ENCODE measurements around the gene SHKBP1. TPM values are rescaled to one million over a fixed set of nuclear protein-coding genes. Genes with fewer than 3 reads are reported as not detected.
"Not testable (repeated sequence)": the region's sequence is repeated elsewhere in the genome, so short reads cannot be mapped to it uniquely, and the experiment has no call there.

The SHKBP1 gene, protein sequence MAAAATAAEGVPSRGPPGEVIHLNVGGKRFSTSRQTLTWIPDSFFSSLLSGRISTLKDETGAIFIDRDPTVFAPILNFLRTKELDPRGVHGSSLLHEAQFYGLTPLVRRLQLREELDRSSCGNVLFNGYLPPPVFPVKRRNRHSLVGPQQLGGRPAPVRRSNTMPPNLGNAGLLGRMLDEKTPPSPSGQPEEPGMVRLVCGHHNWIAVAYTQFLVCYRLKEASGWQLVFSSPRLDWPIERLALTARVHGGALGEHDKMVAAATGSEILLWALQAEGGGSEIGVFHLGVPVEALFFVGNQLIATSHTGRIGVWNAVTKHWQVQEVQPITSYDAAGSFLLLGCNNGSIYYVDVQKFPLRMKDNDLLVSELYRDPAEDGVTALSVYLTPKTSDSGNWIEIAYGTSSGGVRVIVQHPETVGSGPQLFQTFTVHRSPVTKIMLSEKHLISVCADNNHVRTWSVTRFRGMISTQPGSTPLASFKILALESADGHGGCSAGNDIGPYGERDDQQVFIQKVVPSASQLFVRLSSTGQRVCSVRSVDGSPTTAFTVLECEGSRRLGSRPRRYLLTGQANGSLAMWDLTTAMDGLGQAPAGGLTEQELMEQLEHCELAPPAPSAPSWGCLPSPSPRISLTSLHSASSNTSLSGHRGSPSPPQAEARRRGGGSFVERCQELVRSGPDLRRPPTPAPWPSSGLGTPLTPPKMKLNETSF
- polyA plus RNA-seq (ENCODE audit: insufficient read length) = 48.2 TPM
- long read RNA-seq, donor 1, transcript SHKBP1-201 (18 exons, 2,363 nt) = major isoform, 6 of 11 reads
- long read RNA-seq, donor 1, partial matches to known transcripts = 0 of 11 reads
- long read RNA-seq, donor 1, other reads (novel, unspliced or antisense) = 0 of 11 reads
- long read RNA-seq, donor 2, transcript SHKBP1-201 (18 exons, 2,363 nt) = major isoform, 5 of 5 reads
- long read RNA-seq, donor 2, partial matches to known transcripts = 0 of 5 reads
- long read RNA-seq, donor 2, other reads (novel, unspliced or antisense) = 0 of 5 reads
- long read RNA-seq, donor 3, partial matches to known transcripts = 0 of 6 reads
- long read RNA-seq, donor 3, other reads (novel, unspliced or antisense) = 0 of 6 reads
- long read RNA-seq, donor 4, partial matches to known transcripts = 0 of 2 reads
- long read RNA-seq, donor 4, other reads (novel, unspliced or antisense) = 0 of 2 reads
- long read RNA-seq, donor 5, transcript SHKBP1-201 (18 exons, 2,363 nt) = major isoform, 14 of 19 reads
- long read RNA-seq, donor 5, partial matches to known transcripts = 0 of 19 reads
- long read RNA-seq, donor 5, other reads (novel, unspliced or antisense) = 0 of 19 reads
- long read RNA-seq, donor 6, transcript SHKBP1-201 (18 exons, 2,363 nt) = major isoform, 7 of 7 reads
- long read RNA-seq, donor 6, partial matches to known transcripts = 0 of 7 reads
- long read RNA-seq, donor 6, other reads (novel, unspliced or antisense) = 0 of 7 reads
- long read RNA-seq, donor 7, transcript SHKBP1-201 (18 exons, 2,363 nt) = major isoform, 11 of 14 reads
- long read RNA-seq, donor 7, partial matches to known transcripts = 0 of 14 reads
- long read RNA-seq, donor 7, other reads (novel, unspliced or antisense) = 0 of 14 reads
- long read RNA-seq, donor 8, partial matches to known transcripts = 0 of 3 reads
- long read RNA-seq, donor 8, other reads (novel, unspliced or antisense) = 0 of 3 reads

DNA sequence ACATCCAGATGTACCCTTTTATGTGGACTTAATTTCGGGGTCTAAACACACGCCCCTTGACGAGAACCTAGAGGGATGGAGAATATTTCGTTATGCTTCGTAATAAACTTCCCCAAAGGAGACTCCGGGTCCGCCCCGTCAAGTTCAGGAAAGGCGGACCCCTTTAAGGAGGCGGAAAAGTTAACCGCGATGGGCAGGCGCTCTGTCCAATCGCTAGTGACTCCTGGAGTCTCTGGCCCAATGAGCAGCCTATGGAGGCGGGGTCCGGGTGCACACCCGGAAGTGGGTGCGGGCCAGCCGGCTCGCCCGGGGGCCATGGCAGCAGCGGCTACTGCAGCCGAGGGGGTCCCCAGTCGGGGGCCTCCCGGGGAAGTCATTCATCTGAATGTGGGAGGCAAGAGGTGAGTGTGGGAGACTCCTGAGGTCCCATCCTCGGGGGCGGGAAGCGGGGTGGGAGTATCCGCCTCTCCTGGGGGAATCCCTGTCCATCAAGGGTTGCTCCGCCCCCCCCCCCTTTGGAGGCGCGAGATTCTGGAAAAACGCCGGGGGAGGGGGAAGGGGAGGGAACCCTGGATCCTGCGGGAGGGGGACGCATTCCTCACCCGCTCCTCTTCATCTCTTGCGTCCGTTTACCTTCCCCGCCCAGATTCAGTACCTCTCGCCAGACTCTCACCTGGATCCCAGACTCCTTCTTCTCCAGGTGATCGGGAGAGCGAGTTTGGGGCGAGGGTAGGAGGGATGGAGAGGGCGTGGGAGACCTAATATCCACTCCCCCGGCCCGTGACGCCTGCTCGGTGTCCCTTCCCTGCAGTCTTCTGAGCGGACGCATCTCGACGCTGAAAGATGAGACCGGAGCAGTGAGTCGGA is at the start of gene SHKBP1:
SHKBP1 (plus strand) TSS at position 289 of the 867 bp plus-strand sequence; CDS start at position 316, 27 bp downstream.
- DNase-seq = peak; percentile 96

DNA sequence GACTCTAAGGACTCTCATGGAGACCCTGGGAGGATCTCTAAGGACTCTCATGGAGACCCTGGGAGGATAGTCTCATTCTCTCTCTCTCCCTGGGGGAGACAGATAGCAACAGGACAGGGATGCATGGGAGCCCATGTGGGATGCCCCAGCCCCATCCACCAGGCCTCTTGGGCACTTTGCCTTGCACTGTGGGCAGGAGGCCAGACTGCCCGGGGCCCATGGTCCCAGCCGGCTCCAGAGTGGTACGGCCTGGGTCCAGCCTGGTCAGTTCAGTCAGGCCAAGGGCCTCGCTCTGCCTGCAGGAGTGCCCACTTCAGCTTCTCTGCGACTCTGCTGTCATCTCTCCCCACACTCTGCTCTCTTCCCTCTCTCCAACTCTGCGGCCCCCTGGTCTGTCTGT is 48.6 kb upstream of the SHKBP1 start:
- no peak for DNase-seq

DNA sequence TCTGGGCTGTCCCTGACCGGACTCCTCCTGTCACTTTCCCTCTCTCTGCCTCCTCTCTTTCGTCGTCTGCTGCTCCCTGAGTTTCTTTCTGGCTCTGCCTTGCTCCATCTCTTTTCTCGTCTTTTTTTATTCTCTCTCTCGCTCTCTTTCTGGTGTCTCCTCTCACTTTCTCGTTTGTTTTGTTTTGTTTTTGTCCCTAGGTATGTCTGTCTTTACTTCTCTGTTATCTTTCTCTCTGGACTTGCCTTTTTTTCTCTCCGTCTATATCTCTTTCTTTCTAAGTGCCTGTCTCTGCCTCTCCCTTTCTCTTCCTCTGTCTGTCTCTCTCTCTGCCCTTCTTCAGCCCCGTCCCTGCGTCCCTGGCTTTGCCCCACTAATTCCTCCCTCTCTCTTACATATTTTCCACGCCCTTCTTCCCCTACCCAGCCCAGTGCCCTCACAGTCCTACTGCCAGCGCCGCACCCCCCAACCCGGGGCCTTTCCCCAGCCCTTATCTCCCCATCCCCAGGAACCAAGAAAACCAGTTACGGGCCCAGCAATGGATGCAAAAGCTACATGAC is 48.1 kb upstream of the SHKBP1 start:
- no peak for DNase-seq

DNA sequence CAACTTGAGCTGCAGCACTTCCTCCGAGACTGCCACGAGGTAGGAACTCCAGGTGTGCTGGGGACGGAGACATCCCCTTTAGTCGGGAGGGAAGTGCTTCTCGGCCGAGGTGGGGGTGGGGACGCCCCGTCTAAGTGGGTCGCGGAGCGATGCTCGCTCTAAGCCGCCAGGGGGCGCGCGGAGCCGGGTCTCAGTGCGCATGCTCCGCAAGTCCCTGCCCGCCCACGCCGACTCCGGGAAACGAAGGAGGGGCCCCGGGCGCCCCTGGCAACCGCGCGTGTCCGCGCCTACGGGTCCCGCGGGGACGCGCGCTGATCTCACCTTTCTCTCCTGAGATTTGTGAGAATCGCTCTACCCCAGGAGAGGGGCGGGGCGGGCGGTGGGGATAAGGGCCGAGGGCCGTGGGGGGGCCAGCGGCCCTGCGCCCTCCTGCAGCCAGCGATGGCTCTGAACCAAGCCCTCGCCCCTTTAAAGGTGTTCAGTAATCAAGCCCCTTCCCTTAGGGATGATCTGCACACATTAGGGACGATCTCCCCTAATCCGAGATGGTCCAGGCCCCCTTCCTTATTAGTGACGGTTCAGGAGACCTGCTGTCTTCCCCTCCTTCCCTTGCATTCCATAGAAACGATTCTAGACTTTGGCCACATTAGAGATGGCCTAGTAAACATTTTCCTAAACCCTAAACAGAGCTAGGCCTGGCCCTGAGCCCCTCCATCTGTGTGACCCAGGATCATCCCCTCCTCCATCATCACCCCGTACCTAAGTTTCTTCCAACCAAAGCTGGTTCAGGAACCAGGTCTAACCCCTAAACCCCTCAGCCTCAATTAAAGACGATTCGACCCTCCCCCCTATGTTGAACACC is 47.3 kb upstream of the SHKBP1 start:
- DNase-seq = peak; percentile 80

DNA sequence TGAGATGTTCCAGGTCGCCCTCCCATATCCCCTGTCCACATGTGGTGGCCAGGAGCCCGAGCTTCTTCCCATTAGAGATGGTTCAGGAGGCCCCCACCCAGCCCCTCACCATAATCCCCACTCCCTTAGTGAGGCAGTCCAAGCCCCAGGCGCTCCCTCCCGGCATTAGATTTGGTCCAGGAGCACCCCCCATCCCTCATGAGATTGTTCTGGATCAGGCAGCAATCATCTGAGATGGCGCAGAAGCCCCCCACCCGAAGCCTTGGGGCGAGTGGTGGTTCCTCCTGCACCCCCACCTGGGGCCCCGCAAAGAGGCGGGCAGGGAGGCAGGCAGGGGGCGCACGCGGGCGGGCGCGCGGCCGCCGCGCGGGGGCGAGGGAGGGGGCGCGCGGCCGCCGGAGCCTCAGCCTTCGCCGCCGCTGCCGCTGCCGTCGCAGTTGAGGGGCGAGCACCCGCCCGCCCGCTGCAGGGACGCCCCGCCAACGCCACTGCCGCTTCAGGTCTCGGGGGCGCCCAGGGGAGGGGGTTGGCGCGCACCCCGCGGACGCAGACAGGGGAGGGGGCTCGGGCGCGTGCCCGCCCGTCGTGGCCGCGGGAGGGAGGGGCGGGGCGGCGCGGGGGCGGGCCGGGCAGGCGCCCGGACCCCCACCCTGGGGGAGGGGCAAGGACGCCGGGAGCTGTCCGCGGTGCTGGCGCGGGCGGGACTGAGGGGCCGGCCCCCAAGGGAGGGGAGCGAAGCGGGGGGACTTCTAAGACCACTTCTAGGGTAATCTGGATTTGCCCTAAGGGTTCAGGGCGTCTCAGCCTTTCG is 46.4 kb upstream of the SHKBP1 start:
- DNase-seq = no peak

DNA sequence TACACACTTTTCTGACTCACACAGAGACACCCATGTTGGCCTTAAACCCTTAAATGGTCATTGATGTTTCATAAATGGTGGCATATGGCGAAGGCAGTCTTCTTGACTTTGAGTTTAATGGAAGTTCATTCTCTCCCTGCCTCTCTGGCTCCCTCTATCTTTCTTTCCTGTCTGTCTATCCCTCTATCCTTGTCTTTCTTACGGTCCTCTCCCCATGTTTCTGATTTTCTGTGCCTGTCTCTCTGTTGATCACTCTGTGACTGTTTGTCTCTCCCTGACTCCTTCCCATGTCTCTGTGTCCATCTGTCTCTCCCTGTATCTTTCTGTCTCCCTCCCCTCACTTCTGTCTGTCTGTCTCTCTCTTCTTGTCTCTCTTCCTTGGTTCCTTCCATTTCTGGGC is 43.2 kb upstream of the SHKBP1 start:
- no peak for DNase-seq

DNA sequence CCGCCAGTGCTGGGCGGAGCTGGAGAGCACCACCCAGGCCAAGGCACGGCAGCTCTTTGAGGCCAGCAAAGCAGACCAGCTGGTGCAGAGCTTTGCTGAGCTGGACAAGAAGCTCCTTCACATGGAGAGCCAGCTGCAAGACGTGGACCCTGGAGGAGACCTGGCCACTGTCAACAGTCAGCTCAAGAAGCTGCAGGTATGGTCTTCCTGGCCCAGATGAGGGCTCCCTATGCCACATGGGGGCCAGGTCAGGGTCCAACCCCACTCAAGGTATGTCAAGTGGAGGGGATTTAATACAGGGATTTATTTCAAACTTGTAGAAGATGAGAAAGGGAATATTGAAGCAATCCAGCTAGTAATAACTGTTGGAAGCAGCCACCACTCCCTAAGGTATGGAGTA is 42.5 kb upstream of the SHKBP1 start:
- no peak for DNase-seq

DNA sequence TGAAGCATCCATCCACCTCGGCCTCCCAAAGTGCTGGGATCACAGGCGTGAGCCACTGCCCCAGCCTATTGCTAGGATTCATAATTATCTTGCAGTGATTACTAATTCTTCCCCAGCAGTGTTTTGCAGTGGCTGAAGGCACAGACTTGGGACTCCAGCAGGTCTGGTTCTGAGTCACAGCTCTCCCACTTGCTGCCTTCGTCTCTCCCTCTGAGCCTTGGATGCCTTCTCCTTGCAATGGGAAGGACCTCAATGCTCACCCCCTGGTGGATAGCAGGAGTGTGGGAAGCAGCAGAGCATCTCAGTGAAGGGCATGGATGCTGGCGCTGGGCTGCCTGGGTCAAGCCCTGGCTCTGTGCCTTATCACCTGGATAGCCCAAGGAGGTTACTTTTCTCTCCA is 37.6 kb upstream of the SHKBP1 start:
- no peak for DNase-seq

DNA sequence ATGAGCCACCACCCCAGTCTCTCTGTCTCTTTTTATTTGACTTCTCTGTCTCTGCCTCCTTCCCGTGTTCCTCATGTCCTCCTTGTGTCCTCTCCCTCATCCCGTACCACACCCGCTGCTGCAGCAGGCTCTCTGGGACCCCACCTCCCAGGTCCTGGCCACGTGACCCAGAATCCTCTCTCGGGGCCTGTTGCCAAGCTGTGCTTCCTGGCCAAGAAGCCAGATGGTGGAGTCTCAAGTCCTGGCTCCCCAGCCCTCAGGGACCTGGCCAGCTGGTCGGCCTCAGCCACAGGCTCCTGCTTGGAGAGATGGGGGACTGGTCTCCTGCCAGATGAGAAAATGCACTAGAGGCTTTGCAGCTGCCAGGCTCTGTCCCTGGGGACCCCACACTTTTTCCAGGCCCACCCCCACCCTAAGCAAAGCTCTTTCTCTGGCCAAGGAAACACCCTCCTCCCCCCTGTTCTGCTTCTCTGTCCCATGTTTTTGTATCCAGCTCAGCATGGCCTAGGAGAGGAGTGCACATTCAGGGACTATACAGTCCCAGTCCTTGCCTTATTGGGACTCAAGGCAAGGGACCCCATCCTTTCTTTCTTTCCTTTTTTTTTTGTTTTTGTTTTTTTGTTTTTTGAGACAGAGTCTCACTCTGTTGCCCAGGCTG is 34.3 kb upstream of the SHKBP1 start:
- DNase-seq = peak; percentile 56

DNA sequence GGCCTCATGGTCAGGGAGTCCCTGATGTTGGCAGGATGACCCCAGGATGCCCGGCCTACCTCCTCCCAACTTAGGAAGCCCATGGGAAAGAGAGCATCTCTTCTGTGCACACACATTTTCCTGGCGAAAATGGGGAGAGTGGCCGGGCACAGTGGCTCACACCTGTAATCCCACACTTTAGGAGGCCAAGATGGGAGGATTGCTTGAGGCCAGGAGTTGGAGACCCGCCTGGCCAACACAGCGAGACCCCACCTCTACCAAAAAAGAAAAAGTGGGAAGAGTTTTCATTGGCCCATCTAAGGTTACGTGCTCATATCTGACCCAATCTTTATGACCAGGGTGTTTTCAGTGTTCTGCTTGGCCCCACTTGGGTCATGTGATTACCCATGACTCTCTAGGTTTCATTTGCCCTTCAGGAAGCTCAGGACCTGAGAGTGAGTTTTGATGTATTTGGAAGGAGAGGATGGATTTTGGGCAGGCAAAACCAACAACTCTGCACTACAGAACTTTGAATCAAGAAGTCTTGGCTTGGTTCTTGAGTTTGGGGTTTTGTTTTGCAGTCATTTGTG is 33.6 kb upstream of the SHKBP1 start:
- DNase-seq = no peak

DNA sequence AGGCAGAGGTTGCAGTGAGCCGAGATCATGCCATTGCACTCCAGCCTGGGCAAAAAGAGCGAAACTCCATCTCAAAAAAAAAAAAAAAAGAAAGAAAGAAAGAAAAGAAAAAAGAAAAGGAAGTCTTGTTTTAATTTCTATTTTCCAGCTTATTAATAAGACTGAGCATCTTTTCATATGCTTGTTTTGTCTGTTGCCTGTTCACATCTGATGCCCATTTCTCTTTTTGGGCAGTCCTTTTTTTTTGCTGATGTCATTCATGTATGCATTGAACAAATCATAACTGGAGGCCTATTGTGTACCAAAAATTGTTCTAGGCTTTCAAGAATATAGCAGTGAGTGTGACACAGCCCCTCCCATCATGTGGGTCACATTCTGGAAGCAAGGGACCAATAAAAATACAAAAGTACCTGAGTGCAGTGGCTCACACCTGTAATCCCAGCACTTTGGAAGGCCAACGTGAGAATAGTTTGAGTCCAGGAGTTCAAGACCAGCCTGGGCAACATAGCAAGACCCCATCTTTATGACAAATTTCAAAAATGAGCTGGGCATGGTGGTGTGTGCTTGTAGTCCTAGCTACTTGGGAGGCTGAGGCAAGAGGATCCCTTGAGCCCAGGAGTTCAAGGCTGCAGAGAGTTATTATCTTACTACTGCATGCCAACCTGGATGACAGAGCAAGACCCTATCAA is 30.4 kb upstream of the SHKBP1 start:
- DNase-seq = not testable (repeated sequence)

DNA sequence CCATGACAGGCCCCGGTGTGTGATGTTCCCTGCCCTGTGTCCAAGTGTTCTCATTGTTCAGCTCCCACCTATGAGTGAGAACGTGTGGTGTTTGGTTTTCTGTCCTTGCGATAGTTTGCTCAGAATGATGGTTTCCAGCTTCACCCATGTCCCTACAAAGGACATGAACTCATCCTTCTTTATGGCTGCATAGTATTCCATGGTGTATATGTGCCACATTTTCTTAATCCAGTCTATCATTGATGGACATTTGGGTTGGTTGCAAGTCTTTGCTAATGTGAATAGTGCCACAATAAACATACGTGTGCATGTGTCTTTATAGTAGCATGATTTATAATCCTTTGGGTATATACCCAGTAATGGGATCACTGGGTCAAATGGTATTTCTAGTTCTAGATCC is 29.5 kb upstream of the SHKBP1 start:
- not testable (repeated sequence) for DNase-seq

DNA sequence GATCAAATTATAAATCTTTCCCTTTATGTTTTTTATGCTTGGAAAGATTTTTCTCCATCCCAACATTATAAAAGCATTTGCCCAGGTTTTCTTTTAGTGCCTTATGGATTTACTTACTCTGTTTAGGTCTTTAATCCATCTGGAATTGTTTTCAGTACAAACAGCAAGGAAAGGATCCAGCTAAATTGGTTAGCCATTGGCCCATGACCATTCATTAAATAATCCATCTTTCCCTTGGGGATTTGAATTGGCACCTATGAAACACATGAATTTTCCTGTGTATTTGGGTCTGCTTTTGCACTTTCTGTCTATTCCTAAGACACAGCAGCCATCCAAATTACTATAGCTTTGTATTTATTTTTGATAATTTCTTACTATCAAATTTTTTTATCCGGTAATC is 28.8 kb upstream of the SHKBP1 start:
- DNase-seq = no peak

DNA sequence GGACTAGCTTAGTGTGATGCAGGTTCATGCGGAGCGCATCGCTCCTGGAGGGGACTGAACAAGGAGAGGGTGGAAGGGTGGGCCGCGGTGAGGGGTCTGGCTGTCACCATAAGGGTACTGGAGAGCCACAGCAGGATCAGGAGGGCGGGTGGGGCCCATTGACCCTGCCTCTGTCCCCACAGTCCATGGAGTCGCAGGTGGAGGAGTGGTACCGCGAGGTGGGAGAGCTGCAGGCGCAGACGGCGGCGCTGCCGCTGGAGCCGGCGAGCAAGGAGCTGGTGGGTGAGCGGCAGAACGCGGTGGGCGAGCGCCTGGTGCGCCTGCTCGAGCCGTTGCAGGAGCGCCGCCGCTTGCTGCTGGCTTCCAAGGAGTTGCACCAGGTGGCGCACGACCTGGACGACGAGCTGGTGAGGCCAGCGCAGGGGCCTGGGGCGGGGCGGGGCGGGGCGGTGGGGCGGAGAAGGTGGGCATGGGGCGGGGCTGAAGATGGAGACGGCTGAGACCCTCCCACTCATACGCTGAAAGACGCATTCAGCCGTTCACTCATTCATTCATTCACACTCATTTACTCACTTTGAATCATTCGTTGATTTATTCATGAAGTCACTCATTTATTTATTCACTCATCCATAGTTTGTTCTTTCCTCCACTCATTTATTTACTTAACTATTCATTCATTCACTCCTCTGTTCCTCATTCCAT is 27.5 kb upstream of the SHKBP1 start:
- peak; percentile 66 for DNase-seq

DNA sequence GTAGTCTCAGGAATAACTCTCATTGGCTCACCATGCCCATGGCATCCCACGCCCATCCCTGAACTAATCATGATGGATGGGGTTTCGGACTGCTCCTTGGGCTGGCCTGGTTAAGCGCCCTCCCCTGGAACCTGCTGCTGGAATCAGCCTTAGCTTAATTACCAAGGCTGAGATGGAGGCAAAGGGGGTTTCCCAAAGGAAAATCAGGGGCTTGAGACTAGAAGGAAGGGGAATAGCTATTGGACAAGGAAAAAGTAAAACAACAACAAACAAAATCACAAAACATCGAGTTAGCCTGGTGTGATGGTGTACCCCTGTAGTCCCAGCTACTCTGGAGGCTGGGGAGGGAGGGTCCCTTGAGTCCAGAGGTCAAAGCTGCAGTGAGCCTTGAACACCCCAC is 25.7 kb upstream of the SHKBP1 start:
- no peak for DNase-seq

DNA sequence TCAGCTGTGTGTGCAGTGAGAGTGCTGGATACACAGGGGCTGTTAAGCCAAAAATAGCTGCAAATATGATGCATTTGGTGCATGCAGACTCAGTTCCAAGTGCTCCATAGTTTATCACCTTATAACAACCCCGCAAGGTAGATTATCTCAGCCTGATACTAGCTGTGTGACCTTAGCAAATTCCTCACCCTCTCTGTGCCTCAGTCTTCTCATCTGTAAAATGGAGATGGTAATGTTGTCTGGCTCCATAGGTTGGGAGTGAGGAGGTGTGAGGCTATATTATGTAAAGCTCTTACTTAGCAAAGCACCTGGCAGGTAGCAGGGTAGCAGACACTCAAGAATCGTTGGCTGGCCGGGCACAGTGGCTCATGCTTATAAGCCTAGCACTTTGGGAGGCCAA is 23.8 kb upstream of the SHKBP1 start:
- DNase-seq = no peak
